ENCODE measurements around the gene DYNC1H1. TPM values are rescaled to one million over a fixed set of nuclear protein-coding genes. Genes with fewer than 3 reads are reported as not detected.

DYNC1H1 gene
- polyA plus RNA-seq, 1 donor (not counting 4 experiments of a cell fraction or from before 2014, with no cell fraction given): 166 TPM

DNA sequence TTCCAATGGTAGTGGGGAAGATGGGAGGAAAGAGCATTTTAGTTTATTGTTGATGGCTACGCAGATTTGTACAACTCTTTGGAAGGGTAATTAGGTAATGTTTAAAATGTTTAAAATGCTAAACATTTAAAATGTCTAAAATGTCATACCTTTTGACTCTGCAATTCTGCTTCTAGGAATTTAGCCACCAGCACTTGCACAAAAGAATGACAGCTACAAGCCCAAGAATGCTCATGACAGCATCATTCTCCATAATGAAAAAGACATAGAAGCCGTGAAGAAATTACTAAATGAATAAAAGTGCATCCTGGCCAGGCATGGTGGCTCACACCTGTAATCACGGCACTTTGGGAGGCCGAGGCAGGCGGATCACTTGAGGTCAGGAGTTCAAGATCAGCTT, 19.9 kb upstream of the DYNC1H1 start:
- no peak for FAIRE-seq
- peaks cover 5% of the 10 kb centered on the region for H3K4me1 ChIP-seq (ENCODE audit: control insufficient read depth, extremely low read depth, insufficient read depth, low read length)
- no peak for TF ChIP-seq EZH2 (IDR thresholded peaks at IDR 0.05; ENCODE audit: low read length)
- TF ChIP-seq, protein P1, sequence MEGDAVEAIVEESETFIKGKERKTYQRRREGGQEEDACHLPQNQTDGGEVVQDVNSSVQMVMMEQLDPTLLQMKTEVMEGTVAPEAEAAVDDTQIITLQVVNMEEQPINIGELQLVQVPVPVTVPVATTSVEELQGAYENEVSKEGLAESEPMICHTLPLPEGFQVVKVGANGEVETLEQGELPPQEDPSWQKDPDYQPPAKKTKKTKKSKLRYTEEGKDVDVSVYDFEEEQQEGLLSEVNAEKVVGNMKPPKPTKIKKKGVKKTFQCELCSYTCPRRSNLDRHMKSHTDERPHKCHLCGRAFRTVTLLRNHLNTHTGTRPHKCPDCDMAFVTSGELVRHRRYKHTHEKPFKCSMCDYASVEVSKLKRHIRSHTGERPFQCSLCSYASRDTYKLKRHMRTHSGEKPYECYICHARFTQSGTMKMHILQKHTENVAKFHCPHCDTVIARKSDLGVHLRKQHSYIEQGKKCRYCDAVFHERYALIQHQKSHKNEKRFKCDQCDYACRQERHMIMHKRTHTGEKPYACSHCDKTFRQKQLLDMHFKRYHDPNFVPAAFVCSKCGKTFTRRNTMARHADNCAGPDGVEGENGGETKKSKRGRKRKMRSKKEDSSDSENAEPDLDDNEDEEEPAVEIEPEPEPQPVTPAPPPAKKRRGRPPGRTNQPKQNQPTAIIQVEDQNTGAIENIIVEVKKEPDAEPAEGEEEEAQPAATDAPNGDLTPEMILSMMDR (optimal IDR thresholded peaks at IDR 0.05 in 1 of 3, IDR thresholded peaks at IDR 0.05 in 1 of 3, conservative IDR thresholded peaks at IDR 0.05 in 1 of 3; ENCODE audit: extremely low read depth in 1 of 3, insufficient read depth in 2 of 3, low read length in 3 of 3): no peak
- H2AFZ ChIP-seq (ENCODE audit: control insufficient read depth, low read length): no peak overlapping the region
- H3K4me3 ChIP-seq (ENCODE audit: control insufficient read depth in 2 of 3, extremely low read depth in 1 of 3, insufficient read depth in 2 of 3, low read depth in 1 of 3, low read length in 3 of 3): no peak overlapping the region
- no peaks in the 10 kb centered on the region for H4K20me1 ChIP-seq (ENCODE audit: control insufficient read depth, extremely low read depth, insufficient read depth, low read length)
- H3K9ac ChIP-seq (ENCODE audit: control insufficient read depth, extremely low read depth, insufficient read depth, low read length): no peak overlapping the region
- no peak overlapping the region for H3K4me2 ChIP-seq (ENCODE audit: control insufficient read depth, extremely low read depth, insufficient read depth, low read depth, low read length)
- H3K27me3 ChIP-seq (ENCODE audit: control insufficient read depth, extremely low read depth, insufficient read depth, low read length): no peaks in the 10 kb centered on the region
- no peaks in the 10 kb centered on the region for H3K9me1 ChIP-seq (ENCODE audit: control insufficient read depth, extremely low read depth, insufficient read depth, low read length)
- no peak for DNase-seq (ENCODE audit: low read depth, low spot score)
- H3K27ac ChIP-seq (ENCODE audit: control insufficient read depth, insufficient read depth, low read length): no peak overlapping the region
- dilution Hi-C loops (cut with MboI; ENCODE audit: extremely low pct_ligation_motif_present, low sequenced_read_pairs): no loop called here
- H3K9me3 ChIP-seq (ENCODE audit: control insufficient read depth, low read depth, low read length): no peaks in the 10 kb centered on the region
- no peaks in the 10 kb centered on the region for H3K36me3 ChIP-seq (ENCODE audit: control insufficient read depth in 2 of 2, extremely low read depth in 1 of 2, insufficient read depth in 2 of 2, low read length in 2 of 2)
- H3K79me2 ChIP-seq (ENCODE audit: control insufficient read depth, insufficient read depth, low read length): peaks cover 11% of the 10 kb centered on the region

DNA sequence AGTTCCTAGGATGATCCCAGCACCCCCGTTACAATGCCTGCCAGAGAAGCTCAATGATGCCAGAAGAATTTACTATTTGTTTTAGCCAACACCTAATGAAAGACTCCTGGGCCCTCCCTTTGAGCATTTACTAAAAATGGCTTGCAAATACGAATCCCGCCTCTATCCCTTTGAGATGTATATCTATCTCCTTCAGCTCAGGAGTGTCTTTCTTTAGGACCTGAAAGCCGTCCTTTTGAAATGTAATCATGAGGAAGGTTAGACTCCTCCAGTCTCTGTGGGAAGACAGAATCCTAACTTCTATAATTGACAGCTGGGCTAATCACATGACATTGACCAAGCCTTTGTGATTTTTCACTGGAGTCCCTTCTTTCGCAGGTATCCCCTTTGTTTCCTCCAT, 19.2 kb upstream of the DYNC1H1 start:
- Histone ChIP-seq H4K20me1 (ENCODE audit: control insufficient read depth, extremely low read depth, insufficient read depth, low read length) (no peaks in the 10 kb centered on the region), H3K4me1 (ENCODE audit: control insufficient read depth, extremely low read depth, insufficient read depth, low read length) (peaks cover 6% of the 10 kb centered on the region), H3K27me3 (ENCODE audit: control insufficient read depth, extremely low read depth, insufficient read depth, low read length) (no peaks in the 10 kb centered on the region), H3K27ac (ENCODE audit: control insufficient read depth, insufficient read depth, low read length) (no peak overlapping the region), H3K9me3 (ENCODE audit: control insufficient read depth, low read depth, low read length) (no peaks in the 10 kb centered on the region), H3K9ac (ENCODE audit: control insufficient read depth, extremely low read depth, insufficient read depth, low read length) (no peak overlapping the region), H3K36me3 (ENCODE audit: control insufficient read depth in 2 of 2, extremely low read depth in 1 of 2, insufficient read depth in 2 of 2, low read length in 2 of 2) (peaks cover 0 to 2% of the 10 kb centered on the region in 2 experiments), H3K4me2 (ENCODE audit: control insufficient read depth, extremely low read depth, insufficient read depth, low read depth, low read length) (no peak overlapping the region), H3K79me2 (ENCODE audit: control insufficient read depth, insufficient read depth, low read length) (peaks cover 13% of the 10 kb centered on the region), H3K4me3 (ENCODE audit: control insufficient read depth in 2 of 3, extremely low read depth in 1 of 3, insufficient read depth in 2 of 3, low read depth in 1 of 3, low read length in 3 of 3) (no peak overlapping the region), H2AFZ (ENCODE audit: control insufficient read depth, low read length) (no peak overlapping the region), H3K9me1 (ENCODE audit: control insufficient read depth, extremely low read depth, insufficient read depth, low read length) (no peaks in the 10 kb centered on the region)
- dilution Hi-C loops (cut with MboI; ENCODE audit: extremely low pct_ligation_motif_present, low sequenced_read_pairs): no loop called here
- FAIRE-seq (no peak), DNase-seq (ENCODE audit: low read depth, low spot score) (no peak)
- TF ChIP-seq, protein P1 (optimal IDR thresholded peaks at IDR 0.05 in 1 of 3, IDR thresholded peaks at IDR 0.05 in 1 of 3, conservative IDR thresholded peaks at IDR 0.05 in 1 of 3; ENCODE audit: extremely low read depth in 1 of 3, insufficient read depth in 2 of 3, low read length in 3 of 3): no peak
- TF ChIP-seq EZH2 (IDR thresholded peaks at IDR 0.05; ENCODE audit: low read length): no peak
